Osteoblast (primary cell): ENCODE measurements around the gene NFKBIZ. TPM values are rescaled to one million over a fixed set of nuclear protein-coding genes. Genes with fewer than 3 reads are reported as not detected.

Source experiments
- DNase-seq: peaks from one replicate; pipeline ENCODE4 v3.0.0; 2011; ENCODE audit warnings: low spot score, mixed read lengths; ENCODE audit not compliant: insufficient read length; ENCODE audit errors: missing footprints
- H2AFZ ChIP-seq: 2 replicates; pipeline ENCODE4 v1.6.0; 2011; ENCODE audit warnings: mild to moderate bottlenecking, low read length
- H3K27ac ChIP-seq: 2 replicates; pipeline ENCODE4 v1.5.1; 2011; ENCODE audit warnings: mild to moderate bottlenecking, low read depth, low read length, moderate library complexity
- H3K27me3 ChIP-seq: 2 replicates; pipeline ENCODE4 v1.6.0; 2012; ENCODE audit warnings: mild to moderate bottlenecking, control low read depth, inconsistent platforms, low read length, moderate library complexity; ENCODE audit not compliant: insufficient read depth
- H3K36me3 ChIP-seq: 2 replicates; pipeline ENCODE4 v1.5.1; 2011; ENCODE audit warnings: mild to moderate bottlenecking, low read length, control low read depth, moderate library complexity; ENCODE audit not compliant: insufficient read depth
- H3K4me1 ChIP-seq: 2 replicates; pipeline ENCODE4 v1.5.1; 2011; ENCODE audit warnings: mild to moderate bottlenecking, low read length, control low read depth, moderate library complexity; ENCODE audit not compliant: insufficient read depth
- H3K4me2 ChIP-seq: 2 replicates; pipeline ENCODE4 v1.6.0; 2011; ENCODE audit warnings: mild to moderate bottlenecking, low read length; ENCODE audit not compliant: insufficient read depth
- H3K4me3 ChIP-seq: fragments of 200-600 bp; sonication (generic); 3 replicates; pipeline ENCODE4 v1.5.1; 2012; ENCODE audit warnings: mild to moderate bottlenecking, low read length, inconsistent platforms; ENCODE audit not compliant: insufficient read depth
- H3K79me2 ChIP-seq: 2 replicates; pipeline ENCODE4 v1.6.0; 2012; ENCODE audit warnings: mild to moderate bottlenecking, low read length, control low read depth, inconsistent platforms; ENCODE audit not compliant: insufficient read depth
- H3K9me3 ChIP-seq: 2 replicates; pipeline ENCODE4 v1.5.1; 2011; ENCODE audit warnings: low read depth, low read length, control low read depth
- H4K20me1 ChIP-seq: 2 replicates; pipeline ENCODE4 v1.6.0; 2012; ENCODE audit warnings: mild to moderate bottlenecking, low read length, control low read depth; ENCODE audit not compliant: insufficient read depth
- total RNA-seq: library from RNA; depleted of rRNA; stranded (reverse); fragments of >200 nt; gene quantifications from 2 replicates; pipeline ENCODE4 v1.2.3, GENCODE V29; 2012
- TF ChIP-seq, protein P1 (sequence below): IDR thresholded peaks from 2 replicates; pipeline ENCODE4 v1.5.1; 2011; ENCODE audit warnings: mild to moderate bottlenecking, low read depth, low read length, moderate library complexity; ENCODE audit errors: extremely low read depth

NFKBIZ gene
- total RNA-seq, 1 donor, result 55.0 TPM

DNA sequence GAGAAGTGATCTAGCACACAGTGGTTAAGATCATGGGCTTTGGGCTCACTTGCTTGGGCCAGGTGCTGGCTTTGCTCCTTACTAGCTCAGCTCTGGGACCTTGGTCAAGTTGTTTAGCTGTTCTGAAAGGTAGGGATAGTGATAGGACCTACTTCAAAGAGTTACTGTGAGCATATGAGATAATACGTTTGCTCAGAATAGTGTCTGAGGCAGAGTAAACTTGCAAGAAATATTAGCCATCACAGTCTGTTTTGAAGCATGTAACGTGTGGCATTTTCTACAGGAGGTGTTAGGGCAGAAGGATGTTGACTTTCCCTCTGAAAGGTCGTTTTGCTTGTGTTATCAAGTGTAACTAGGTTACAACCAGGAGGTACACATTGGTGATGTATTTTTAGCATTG is 34.5 kb upstream of the NFKBIZ start:
- Histone ChIP-seq H3K9me3 (no peaks in the 10 kb centered on the region), H4K20me1 (no peaks in the 10 kb centered on the region), H3K36me3 (peaks cover 7% of the 10 kb centered on the region), H3K4me2 (no peak overlapping the region), H3K4me3 (no peak overlapping the region), H3K27me3 (no peaks in the 10 kb centered on the region), H3K4me1 (no peaks in the 10 kb centered on the region), H3K27ac (no peak overlapping the region), H3K79me2 (no peaks in the 10 kb centered on the region), H2AFZ (no peak overlapping the region)
- TF ChIP-seq, protein P1, sequence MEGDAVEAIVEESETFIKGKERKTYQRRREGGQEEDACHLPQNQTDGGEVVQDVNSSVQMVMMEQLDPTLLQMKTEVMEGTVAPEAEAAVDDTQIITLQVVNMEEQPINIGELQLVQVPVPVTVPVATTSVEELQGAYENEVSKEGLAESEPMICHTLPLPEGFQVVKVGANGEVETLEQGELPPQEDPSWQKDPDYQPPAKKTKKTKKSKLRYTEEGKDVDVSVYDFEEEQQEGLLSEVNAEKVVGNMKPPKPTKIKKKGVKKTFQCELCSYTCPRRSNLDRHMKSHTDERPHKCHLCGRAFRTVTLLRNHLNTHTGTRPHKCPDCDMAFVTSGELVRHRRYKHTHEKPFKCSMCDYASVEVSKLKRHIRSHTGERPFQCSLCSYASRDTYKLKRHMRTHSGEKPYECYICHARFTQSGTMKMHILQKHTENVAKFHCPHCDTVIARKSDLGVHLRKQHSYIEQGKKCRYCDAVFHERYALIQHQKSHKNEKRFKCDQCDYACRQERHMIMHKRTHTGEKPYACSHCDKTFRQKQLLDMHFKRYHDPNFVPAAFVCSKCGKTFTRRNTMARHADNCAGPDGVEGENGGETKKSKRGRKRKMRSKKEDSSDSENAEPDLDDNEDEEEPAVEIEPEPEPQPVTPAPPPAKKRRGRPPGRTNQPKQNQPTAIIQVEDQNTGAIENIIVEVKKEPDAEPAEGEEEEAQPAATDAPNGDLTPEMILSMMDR, result no peak
- no peak for DNase-seq

DNA sequence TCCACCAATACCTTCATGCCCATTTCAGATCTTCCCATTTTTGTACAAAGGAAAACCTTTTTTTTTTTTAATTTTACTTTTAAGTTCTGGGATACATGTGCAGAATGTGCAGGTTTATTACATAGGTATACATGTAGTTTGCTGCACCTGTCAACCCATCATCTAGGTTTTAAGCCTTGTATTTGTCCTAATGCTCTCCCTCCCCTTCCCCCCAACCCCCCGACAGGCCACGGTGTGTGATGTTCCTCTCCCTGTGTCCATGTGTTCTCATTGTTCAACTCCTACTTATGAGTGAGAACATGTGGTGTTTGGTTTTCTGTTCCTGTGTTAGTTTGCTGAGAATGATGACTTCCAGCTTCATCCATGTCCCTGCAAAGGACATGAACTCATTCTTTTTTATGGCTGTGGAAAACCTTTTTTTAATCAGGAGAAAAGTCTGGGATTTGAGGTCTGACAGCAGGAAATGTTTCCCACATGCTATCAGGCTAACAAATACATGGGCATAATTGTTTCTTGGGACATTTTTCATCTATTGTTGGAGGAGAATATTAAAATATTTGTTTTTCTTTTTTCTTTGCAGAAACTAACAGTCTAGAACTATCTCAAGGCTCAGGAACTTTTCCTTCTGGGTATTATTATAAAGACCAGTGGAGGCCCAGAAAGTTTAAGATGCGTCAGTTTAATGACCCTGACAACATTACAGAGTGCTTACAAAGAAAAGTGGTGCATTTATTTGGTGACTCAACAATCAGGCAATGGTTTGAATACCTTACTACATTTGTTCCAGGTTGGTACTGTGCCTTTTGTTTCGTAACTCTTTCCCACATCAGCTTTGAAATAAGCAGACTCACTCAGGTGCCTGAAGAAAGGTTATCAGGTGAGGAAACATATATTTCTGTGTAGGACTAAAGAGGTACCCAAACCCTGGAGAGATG is 32.8 kb upstream of the NFKBIZ start:
- H3K79me2 ChIP-seq, result no peaks in the 10 kb centered on the region

GRCh38 chr3:101817992-101818391 is 31.3 kb upstream of the NFKBIZ start:
- no peak for DNase-seq
- Histone ChIP-seq H4K20me1 (no peaks in the 10 kb centered on the region), H3K9me3 (no peaks in the 10 kb centered on the region), H3K4me2 (no peak overlapping the region), H3K36me3 (peaks cover 17% of the 10 kb centered on the region), H3K79me2 (no peaks in the 10 kb centered on the region), H2AFZ (no peak overlapping the region), H3K4me1 (no peaks in the 10 kb centered on the region), H3K27me3 (no peaks in the 10 kb centered on the region), H3K4me3 (no peak overlapping the region), H3K27ac (no peak overlapping the region)
- TF ChIP-seq, protein P1, result no peak

More for the DNA sequence above, 32.8 kb upstream of the NFKBIZ start:
- Histone ChIP-seq H2AFZ (no peak overlapping the region), H3K27me3 (no peaks in the 10 kb centered on the region), H3K9me3 (no peaks in the 10 kb centered on the region), H3K27ac (no peak overlapping the region), H3K4me3 (no peak overlapping the region), H3K4me2 (no peak overlapping the region), H3K4me1 (no peaks in the 10 kb centered on the region), H4K20me1 (no peaks in the 10 kb centered on the region), H3K36me3 (peaks cover 9% of the 10 kb centered on the region)
- DNase-seq, result no peak
- TF ChIP-seq, protein P1, result no peak

- TF ChIP-seq, protein P1, result no peak
- H3K27ac ChIP-seq, result no peak overlapping the region
- no peak overlapping the region for H2AFZ ChIP-seq
- DNase-seq, result no peak
- no peaks in the 10 kb centered on the region for H3K27me3 ChIP-seq
- no peaks in the 10 kb centered on the region for H4K20me1 ChIP-seq
- peaks cover 9% of the 10 kb centered on the region for H3K4me1 ChIP-seq
- H3K4me2 ChIP-seq, result no peak overlapping the region
- H3K4me3 ChIP-seq, result no peak overlapping the region
- no peaks in the 10 kb centered on the region for H3K79me2 ChIP-seq
- peaks cover 17% of the 10 kb centered on the region for H3K36me3 ChIP-seq
- H3K9me3 ChIP-seq, result no peaks in the 10 kb centered on the region
These were observed 29.6 kb upstream of the NFKBIZ start for GRCh38 chr3:101819649-101820206.
